Karpas-422 (cell line): ENCODE results near the gene ADO. TPM values are rescaled to one million over a fixed set of nuclear protein-coding genes. Genes with fewer than 3 reads are reported as not detected.
"Not testable (repeated sequence)": the region's sequence is repeated elsewhere in the genome, so short reads cannot be mapped to it uniquely, and the experiment has no call there.

ENCODE experiments used
- DNase-seq: peaks from one replicate; pipeline ENCODE4 v3.0.0-alpha.2; 2015
- H2AFZ ChIP-seq: fragments of 200-600 bp; sonication (generic); 2 replicates; pipeline ENCODE4 v1.6.1; 2014; ENCODE audit warnings: antibody characterized with exemption, low read length, mixed read lengths
- H3K27ac ChIP-seq: fragments of 200-600 bp; sonication (generic); 2 replicates; pipeline ENCODE4 v1.5.1; 2014; ENCODE audit warnings: mild to moderate bottlenecking, low read length, moderate library complexity
- H3K27me3 ChIP-seq: fragments of 200-600 bp; sonication (generic); 2 replicates; pipeline ENCODE4 v1.6.1; 2014; ENCODE audit warnings: low read length, mixed read lengths
- H3K36me3 ChIP-seq: fragments of 200-600 bp; sonication (generic); 2 replicates; pipeline ENCODE4 v1.6.1; 2014; ENCODE audit warnings: low read length, mixed read lengths; ENCODE audit not compliant: insufficient read depth
- H3K4me1 ChIP-seq: fragments of 200-600 bp; sonication (generic); 2 replicates; pipeline ENCODE4 v1.6.1; 2014; ENCODE audit warnings: mild to moderate bottlenecking, low read length, mixed read lengths
- H3K4me2 ChIP-seq: fragments of 200-600 bp; sonication (generic); 2 replicates; pipeline ENCODE4 v1.6.1; 2014; ENCODE audit warnings: low read length, low read depth, mild to moderate bottlenecking; ENCODE audit not compliant: poor library complexity, severe bottlenecking
- H3K4me3 ChIP-seq: fragments of 200-600 bp; sonication (generic); 2 replicates; pipeline ENCODE4 v1.5.1; 2014; ENCODE audit warnings: mild to moderate bottlenecking, antibody characterized with exemption, low read length, mixed read lengths
- H3K79me2 ChIP-seq: fragments of 200-600 bp; sonication (generic); 2 replicates; pipeline ENCODE4 v1.6.1; 2014; ENCODE audit warnings: mild to moderate bottlenecking, low read length, mixed read lengths
- H3K9ac ChIP-seq: fragments of 200-600 bp; sonication (generic); 2 replicates; pipeline ENCODE4 v1.6.0; 2014; ENCODE audit warnings: low read length
- H3K9me2 ChIP-seq: fragments of 200-600 bp; sonication (generic), shearing (Covaris generic); replicated peaks from 2 replicates; pipeline ENCODE4 v1.6.0; 2014; ENCODE audit warnings: mild to moderate bottlenecking, low read length, moderate library complexity; ENCODE audit not compliant: insufficient read depth
- H3K9me3 ChIP-seq: fragments of 300-700, 200-600 bp; sonication (generic); 2 replicates; pipeline ENCODE4 v1.6.1; 2014; ENCODE audit warnings: low read length, mixed read lengths
- H4K20me1 ChIP-seq: fragments of 200-600 bp; sonication (generic); 2 replicates; pipeline ENCODE4 v1.6.1; 2014; ENCODE audit warnings: mild to moderate bottlenecking, antibody characterized with exemption, low read length, low read depth; ENCODE audit not compliant: insufficient read depth
- total RNA-seq: library from RNA; depleted of rRNA; stranded (reverse); fragments of >200 nt; shearing (Covaris generic); gene quantifications from 2 replicates; pipeline ENCODE4 v1.2.3, GENCODE V29; 2014; ENCODE audit warnings: low replicate concordance

Gene ADO
- total RNA-seq, 1 experiment from 2014 or later, result 16.4 TPM

DNA sequence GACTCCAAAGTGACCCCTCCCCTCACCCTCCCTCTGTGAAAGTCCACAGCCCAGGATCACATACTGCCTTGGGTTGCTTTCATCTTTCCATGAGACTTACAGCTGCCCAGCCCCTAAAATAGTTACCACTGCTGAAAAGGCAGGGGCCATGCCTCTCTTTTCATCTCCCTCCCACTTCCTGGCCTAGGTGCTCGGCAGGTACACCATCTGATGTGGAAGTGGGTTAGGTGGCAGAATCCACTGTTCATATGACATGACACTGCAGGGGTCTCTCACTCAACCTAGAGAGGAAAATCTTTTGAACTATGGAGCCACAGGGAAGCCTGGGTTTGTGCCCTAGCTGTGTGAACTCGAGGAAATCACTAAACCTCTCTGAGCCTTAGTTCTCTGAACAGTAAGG, 38.8 kb upstream of the ADO start:
- no peaks in the 10 kb centered on the region for H3K36me3 ChIP-seq
- no peak overlapping the region for H3K4me2 ChIP-seq
- DNase-seq, result no peak
- H3K9me2 ChIP-seq, result no peaks in the 10 kb centered on the region
- H2AFZ ChIP-seq, result no peak overlapping the region
- H4K20me1 ChIP-seq, result no peaks in the 10 kb centered on the region
- no peaks in the 10 kb centered on the region for H3K9me3 ChIP-seq
- H3K27ac ChIP-seq, result no peak overlapping the region
- H3K79me2 ChIP-seq, result no peaks in the 10 kb centered on the region
- H3K4me3 ChIP-seq, result no peak overlapping the region
- no peak overlapping the region for H3K9ac ChIP-seq
- no peaks in the 10 kb centered on the region for H3K27me3 ChIP-seq
- no peaks in the 10 kb centered on the region for H3K4me1 ChIP-seq

DNA sequence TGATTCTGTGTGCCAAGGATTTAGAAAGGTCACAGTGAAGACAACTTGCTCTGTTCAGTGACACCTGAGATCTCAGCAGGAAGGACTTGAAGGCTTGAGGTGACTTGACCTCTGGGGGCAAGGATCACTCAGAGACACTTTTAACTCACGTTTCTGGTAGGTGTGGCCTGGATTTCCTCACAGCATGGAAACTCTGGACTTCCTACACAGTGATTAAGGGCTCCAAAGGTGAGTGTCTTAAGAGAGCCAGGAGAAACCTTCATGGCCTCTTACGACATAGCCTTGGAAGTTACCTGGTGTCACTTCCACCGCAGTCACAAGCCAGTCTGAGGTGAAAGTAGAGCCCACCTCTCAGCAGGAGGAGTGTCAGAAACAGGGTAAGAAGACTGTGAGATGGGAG, 38.1 kb upstream of the ADO start:
- H3K27ac ChIP-seq, result no peak overlapping the region
- H2AFZ ChIP-seq, result no peak overlapping the region
- no peaks in the 10 kb centered on the region for H3K4me1 ChIP-seq
- H3K36me3 ChIP-seq, result no peaks in the 10 kb centered on the region
- H3K9ac ChIP-seq, result no peak overlapping the region
- no peaks in the 10 kb centered on the region for H3K9me3 ChIP-seq
- no peaks in the 10 kb centered on the region for H3K27me3 ChIP-seq
- H3K79me2 ChIP-seq, result no peaks in the 10 kb centered on the region
- H3K4me3 ChIP-seq, result no peak overlapping the region
- DNase-seq, result no peak
- H4K20me1 ChIP-seq, result no peaks in the 10 kb centered on the region
- H3K9me2 ChIP-seq, result no peaks in the 10 kb centered on the region
- H3K4me2 ChIP-seq, result no peak overlapping the region

DNA sequence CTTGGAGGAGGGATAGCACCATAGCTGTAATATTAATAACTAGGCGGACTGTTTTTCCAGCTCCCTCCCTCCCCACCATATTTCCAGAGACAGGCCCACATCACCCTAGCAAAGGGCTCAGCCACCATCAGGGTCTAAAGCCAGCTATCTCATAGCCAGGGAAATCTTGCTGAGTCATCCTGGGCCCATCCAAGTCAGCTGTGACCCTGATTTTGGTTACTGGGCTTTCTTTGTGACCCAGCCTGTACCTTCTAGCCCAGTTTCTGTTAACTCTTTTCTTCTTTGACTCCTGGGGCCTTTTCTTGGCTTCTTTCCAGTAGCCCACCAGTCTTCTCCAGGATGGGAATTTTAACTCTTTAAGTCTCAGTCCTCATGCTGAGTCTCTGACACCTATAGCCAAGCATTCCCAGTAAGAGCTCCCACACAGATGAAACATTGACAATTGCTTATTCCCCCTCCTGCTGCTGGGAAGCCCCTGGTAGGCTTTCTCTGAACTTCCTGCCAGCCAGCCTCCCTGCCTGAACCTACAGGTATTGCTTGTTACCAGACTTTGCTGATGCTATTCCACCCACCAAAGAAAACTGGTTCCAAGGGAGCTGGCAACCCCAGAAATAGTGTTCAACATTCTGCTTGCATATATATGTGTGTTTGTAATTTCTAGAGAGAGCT, 34.8 kb upstream of the ADO start:
- Histone ChIP-seq H3K27me3 (no peaks in the 10 kb centered on the region), H4K20me1 (no peaks in the 10 kb centered on the region), H3K4me2 (no peak overlapping the region), H3K4me1 (no peaks in the 10 kb centered on the region), H3K9me2 (no peaks in the 10 kb centered on the region), H3K27ac (no peak overlapping the region), H3K36me3 (no peaks in the 10 kb centered on the region), H3K4me3 (no peak overlapping the region), H2AFZ (no peak overlapping the region), H3K9me3 (no peaks in the 10 kb centered on the region), H3K9ac (no peak overlapping the region), H3K79me2 (no peaks in the 10 kb centered on the region)
- DNase-seq, result no peak

DNA sequence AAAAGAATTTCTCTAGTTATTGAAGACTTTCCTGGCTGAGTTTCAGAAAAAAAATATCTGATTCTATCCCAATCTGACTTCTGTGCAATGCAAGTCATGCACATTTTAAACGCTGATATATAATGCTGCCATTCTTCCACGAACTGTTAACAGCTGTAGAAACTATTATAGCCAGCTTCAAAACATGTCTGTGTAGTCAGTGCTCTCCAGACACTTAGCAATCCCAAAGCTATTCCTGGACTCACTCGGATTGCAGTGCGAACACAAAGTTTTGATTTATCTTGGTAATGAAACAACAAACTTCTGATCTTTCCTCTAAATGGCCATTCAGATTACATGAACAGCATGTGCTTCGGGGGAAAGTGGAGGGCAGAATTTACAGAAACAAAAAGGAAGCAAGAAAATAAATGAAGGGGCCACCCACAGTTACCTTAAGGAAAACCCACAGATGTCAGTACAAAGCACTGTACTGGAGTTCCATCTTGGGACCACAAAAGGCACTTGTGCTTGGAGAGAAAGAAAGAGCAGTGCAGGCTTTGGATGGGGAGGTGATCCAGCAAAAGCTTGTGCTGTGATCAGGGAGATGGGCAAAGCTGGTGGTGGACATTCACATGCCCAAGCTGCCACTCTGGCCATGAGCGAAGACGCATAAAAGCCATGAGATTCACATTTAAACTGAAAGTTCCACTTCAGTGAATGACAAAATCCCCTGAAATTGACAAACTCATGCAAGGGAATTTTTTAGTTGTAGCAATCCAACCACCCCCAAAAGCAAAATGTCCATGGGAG, 32.1 kb upstream of the ADO start:
- no peak overlapping the region for H3K9ac ChIP-seq
- no peaks in the 10 kb centered on the region for H3K9me3 ChIP-seq
- H3K4me1 ChIP-seq, result no peaks in the 10 kb centered on the region
- no peak for DNase-seq
- H3K27me3 ChIP-seq, result no peaks in the 10 kb centered on the region
- no peak overlapping the region for H2AFZ ChIP-seq
- no peaks in the 10 kb centered on the region for H3K36me3 ChIP-seq
- H4K20me1 ChIP-seq, result no peaks in the 10 kb centered on the region
- H3K9me2 ChIP-seq, result no peaks in the 10 kb centered on the region
- no peak overlapping the region for H3K27ac ChIP-seq
- H3K4me3 ChIP-seq, result no peak overlapping the region
- H3K4me2 ChIP-seq, result no peak overlapping the region
- H3K79me2 ChIP-seq, result no peaks in the 10 kb centered on the region

DNA sequence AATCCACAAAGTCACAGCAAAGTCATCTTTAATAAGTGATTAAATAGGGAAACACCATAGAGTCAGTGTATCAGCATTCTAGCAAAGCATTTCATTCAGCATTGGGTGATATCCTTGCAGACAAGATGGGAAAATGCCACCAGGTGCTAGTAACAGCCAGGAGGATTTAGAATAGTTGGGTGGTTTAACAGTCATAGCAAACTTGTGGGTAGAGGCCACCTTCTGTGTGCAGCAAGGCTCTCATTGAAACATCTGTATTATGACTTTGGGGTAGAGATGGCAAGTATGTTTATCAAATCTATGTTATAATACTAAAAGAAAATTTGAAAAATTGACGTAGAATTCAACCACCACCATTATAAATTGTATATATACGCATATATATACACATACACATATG, 26.4 kb upstream of the ADO start:
- Histone ChIP-seq H3K9ac (no peak overlapping the region), H3K4me1 (no peaks in the 10 kb centered on the region), H3K27me3 (no peaks in the 10 kb centered on the region), H3K9me2 (no peaks in the 10 kb centered on the region), H3K36me3 (no peaks in the 10 kb centered on the region), H4K20me1 (no peaks in the 10 kb centered on the region), H3K79me2 (no peaks in the 10 kb centered on the region), H3K4me3 (no peak overlapping the region), H2AFZ (no peak overlapping the region), H3K9me3 (no peaks in the 10 kb centered on the region), H3K4me2 (no peak overlapping the region), H3K27ac (no peak overlapping the region)
- DNase-seq, result no peak

DNA sequence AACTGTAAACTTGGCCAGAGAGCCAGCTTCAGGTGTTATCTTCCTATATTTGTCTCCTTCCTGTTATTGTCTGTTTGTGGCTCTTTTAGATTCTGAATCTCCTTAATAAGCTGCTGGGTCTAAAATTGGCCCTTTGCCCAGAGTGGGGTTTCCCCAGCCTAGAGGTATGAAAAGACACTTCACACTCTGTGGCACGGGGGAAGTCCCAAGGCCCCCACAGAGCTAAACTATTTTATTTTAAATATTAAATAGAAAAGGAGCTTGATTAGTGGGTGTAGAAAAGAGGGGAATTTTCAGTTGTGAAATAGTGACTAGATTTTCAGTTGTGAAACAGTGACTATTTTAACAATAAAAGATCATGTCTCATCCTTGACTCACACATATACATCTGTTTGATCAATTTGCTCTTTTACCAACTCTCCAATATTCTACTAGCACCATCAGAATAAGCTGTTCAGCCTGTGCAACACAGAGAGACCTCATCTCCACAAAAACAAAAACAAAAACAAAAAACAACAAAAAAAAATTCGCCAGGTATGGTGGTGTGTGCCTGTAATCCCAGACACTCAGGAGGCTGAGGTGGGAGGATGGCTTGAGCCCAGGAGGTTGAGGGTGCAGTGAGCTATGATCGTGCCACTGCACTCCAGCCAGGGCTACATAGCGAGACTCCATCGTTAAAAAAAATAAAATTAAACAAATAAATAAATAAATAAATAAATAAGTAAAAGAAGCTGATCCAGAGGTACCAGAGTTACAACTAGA, 24.9 kb upstream of the ADO start:
- H2AFZ ChIP-seq, result no peak overlapping the region
- no peaks in the 10 kb centered on the region for H3K9me2 ChIP-seq
- H3K4me1 ChIP-seq, result no peaks in the 10 kb centered on the region
- no peak overlapping the region for H3K27ac ChIP-seq
- H3K9ac ChIP-seq, result no peak overlapping the region
- H3K9me3 ChIP-seq, result no peaks in the 10 kb centered on the region
- no peaks in the 10 kb centered on the region for H3K27me3 ChIP-seq
- no peaks in the 10 kb centered on the region for H4K20me1 ChIP-seq
- H3K79me2 ChIP-seq, result no peaks in the 10 kb centered on the region
- no peaks in the 10 kb centered on the region for H3K36me3 ChIP-seq
- H3K4me3 ChIP-seq, result no peak overlapping the region
- DNase-seq, result no peak
- no peak overlapping the region for H3K4me2 ChIP-seq

DNA sequence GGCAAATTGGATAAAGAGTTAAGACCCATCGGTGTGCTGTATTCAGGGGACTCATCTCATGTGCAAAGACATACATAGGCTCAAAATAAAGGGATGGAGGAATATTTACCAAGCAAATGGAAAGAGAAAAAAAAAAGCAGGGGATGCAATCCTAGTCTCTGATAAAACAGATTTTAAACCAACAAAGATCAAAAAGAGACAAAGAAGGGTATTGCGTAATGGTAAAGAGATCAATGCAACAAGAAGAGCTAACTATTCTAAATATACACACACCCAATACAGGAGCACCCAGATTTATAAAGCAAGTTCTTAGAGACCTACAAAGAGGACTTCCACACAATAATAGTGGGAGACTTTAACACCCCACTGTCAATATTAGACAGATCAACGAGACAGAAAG, 20.0 kb upstream of the ADO start:
- H3K9me2 ChIP-seq, H3K9ac ChIP-seq, H2AFZ ChIP-seq, H3K27me3 ChIP-seq, H3K4me1 ChIP-seq, H3K9me3 ChIP-seq, H4K20me1 ChIP-seq, H3K4me3 ChIP-seq, DNase-seq, H3K27ac ChIP-seq, H3K4me2 ChIP-seq, H3K36me3 ChIP-seq, H3K79me2 ChIP-seq: not testable (repeated sequence)

DNA sequence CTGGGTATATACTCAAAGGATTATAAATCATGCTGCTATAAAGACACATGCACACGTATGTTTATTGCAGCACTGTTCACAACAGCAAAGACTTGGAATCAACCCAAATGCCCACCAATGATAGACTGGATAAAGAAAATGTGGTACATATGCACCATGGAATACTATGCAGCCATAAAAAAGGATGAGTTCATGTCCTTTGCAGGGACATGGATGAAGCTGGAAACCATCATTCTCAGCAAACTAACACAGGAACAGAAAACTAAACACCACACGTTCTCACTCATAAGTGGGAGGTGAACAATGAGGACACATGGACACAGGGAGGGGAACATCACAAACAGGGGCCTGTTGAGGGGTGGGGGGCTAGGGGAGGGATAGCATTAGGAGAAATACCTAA, 16.2 kb upstream of the ADO start:
- not testable (repeated sequence) for DNase-seq, H3K79me2 ChIP-seq, H3K27me3 ChIP-seq, H3K4me2 ChIP-seq, H3K9ac ChIP-seq, H2AFZ ChIP-seq, H4K20me1 ChIP-seq, H3K36me3 ChIP-seq, H3K27ac ChIP-seq, H3K9me2 ChIP-seq, H3K9me3 ChIP-seq, H3K4me3 ChIP-seq, H3K4me1 ChIP-seq
